Neural cell (in vitro differentiated cells): ENCODE data around the gene MAST4. TPM values are rescaled to one million over a fixed set of nuclear protein-coding genes. Genes with fewer than 3 reads are reported as not detected.

Experiments used
- H2AFZ ChIP-seq: fragments of 200-600, 300-800 bp; sonication (generic), shearing (Covaris generic); 2 replicates; pipeline ENCODE4 v1.6.0; 2014; ENCODE audit warnings: low read depth, mild to moderate bottlenecking, antibody characterized with exemption, low read length, moderate library complexity
- H3F3A ChIP-seq: fragments of 200-600 bp; shearing (Covaris generic); 2 replicates; pipeline ENCODE4 v1.6.1; 2016; ENCODE audit warnings: mild to moderate bottlenecking, moderate library complexity, mixed read lengths, antibody characterized with exemption, low read length; ENCODE audit not compliant: insufficient read depth, poor library complexity, severe bottlenecking
- H3K27ac ChIP-seq: fragments of 200-600, 300-800 bp; sonication (generic), shearing (Covaris generic); 2 replicates; pipeline ENCODE4 v1.5.1; 2014; ENCODE audit warnings: mild to moderate bottlenecking, low read length, moderate library complexity
- H3K27me3 ChIP-seq: fragments of 300-800, 200-600 bp; sonication (generic), shearing (Covaris generic); 2 replicates; pipeline ENCODE4 v1.6.0; 2014; ENCODE audit warnings: mild to moderate bottlenecking, low read depth, low read length, moderate library complexity; ENCODE audit not compliant: insufficient read depth
- H3K36me3 ChIP-seq: fragments of 300-800, 200-600 bp; sonication (generic), shearing (Covaris generic); 2 replicates; pipeline ENCODE4 v1.5.1; 2014; ENCODE audit warnings: mild to moderate bottlenecking, antibody characterized with exemption, low read length, moderate library complexity; ENCODE audit not compliant: insufficient read depth
- H3K4me2 ChIP-seq: fragments of 300-800, 200-600 bp; sonication (generic), shearing (Covaris generic); 2 replicates; pipeline ENCODE4 v1.6.0; 2014; ENCODE audit warnings: mild to moderate bottlenecking, low read length
- H3K4me3 ChIP-seq: fragments of 300-800, 200-600 bp; sonication (generic), shearing (Covaris generic); 2 replicates; pipeline ENCODE4 v1.5.1; 2014; ENCODE audit warnings: mild to moderate bottlenecking, low read length, moderate library complexity
- H3K79me2 ChIP-seq: fragments of 200-600 bp; shearing (Covaris generic); replicated peaks from 2 replicates; pipeline ENCODE4 v1.6.0; 2014; ENCODE audit warnings: mild to moderate bottlenecking, low read length, moderate library complexity; ENCODE audit not compliant: insufficient read depth
- H3K9ac ChIP-seq: fragments of 300-800, 200-600 bp; sonication (generic), shearing (Covaris generic); 2 replicates; pipeline ENCODE4 v1.6.1; 2016; ENCODE audit warnings: mild to moderate bottlenecking, low read length, mixed read lengths
- H3K9me2 ChIP-seq: fragments of 200-600 bp; shearing (Covaris generic); 2 replicates; pipeline ENCODE4 v1.6.1; 2016; ENCODE audit warnings: mild to moderate bottlenecking, low read length, mixed read lengths; ENCODE audit not compliant: insufficient read depth
- H3K9me3 ChIP-seq: fragments of 200-600, 300-800 bp; sonication (generic), shearing (Covaris generic); 2 replicates; pipeline ENCODE4 v1.6.1; 2016; ENCODE audit warnings: mild to moderate bottlenecking, mixed run types, low read length, moderate library complexity, mixed read lengths
- H4K20me1 ChIP-seq: fragments of 200-600 bp; shearing (Covaris generic); 2 replicates; pipeline ENCODE4 v1.6.1; 2016; ENCODE audit warnings: mild to moderate bottlenecking, mixed run types; ENCODE audit not compliant: insufficient read depth
- EP300 ChIP-seq: fragments of 450-650 bp; conservative IDR thresholded peaks from 2 replicates; pipeline ENCODE4 v1.6.1; 2014; ENCODE audit warnings: antibody characterized with exemption, mild to moderate bottlenecking, moderate library complexity; ENCODE audit not compliant: poor library complexity, severe bottlenecking
- EZH2 ChIP-seq: fragments of 200-600, 300-800 bp; shearing (Covaris generic), sonication (generic); IDR thresholded peaks from 2 replicates; pipeline ENCODE4 v1.6.1; 2014; ENCODE audit warnings: antibody characterized with exemption, low read length, borderline replicate concordance, mild to moderate bottlenecking; ENCODE audit not compliant: insufficient read depth, poor library complexity, severe bottlenecking
- MXI1 ChIP-seq: fragments of 450-650 bp; conservative IDR thresholded peaks from 2 replicates; pipeline ENCODE4 v1.6.1; 2014; ENCODE audit warnings: antibody characterized with exemption, mild to moderate bottlenecking; ENCODE audit not compliant: poor library complexity, severe bottlenecking
- POLR2AphosphoS5 ChIP-seq: IDR thresholded peaks from 2 replicates; pipeline ENCODE4 v1.6.1; 2012
- RAD21 ChIP-seq: fragments of 450-650 bp; conservative IDR thresholded peaks from 2 replicates; pipeline ENCODE4 v1.6.1; 2014; ENCODE audit warnings: antibody characterized with exemption, mild to moderate bottlenecking, moderate library complexity
- SMC3 ChIP-seq: fragments of 450-650 bp; conservative IDR thresholded peaks from 2 replicates; pipeline ENCODE4 v1.6.1; 2014; ENCODE audit warnings: antibody characterized with exemption, mild to moderate bottlenecking, moderate library complexity; ENCODE audit not compliant: poor library complexity
- TAF1 ChIP-seq: IDR thresholded peaks from 2 replicates; pipeline ENCODE4 v1.6.1; 2012; ENCODE audit warnings: low read depth
- polyA plus RNA-seq: library from polyadenylated mRNA; depleted of rRNA; stranded (reverse); fragments of >200 nt; gene quantifications from 2 replicates; pipeline ENCODE4 v1.2.3, GENCODE V29; 2014
- TF ChIP-seq, protein P1 (sequence below): fragments of 450-650 bp; IDR thresholded peaks from 2 replicates; pipeline ENCODE4 v1.5.1; 2014; ENCODE audit warnings: antibody characterized with exemption, mild to moderate bottlenecking, moderate library complexity; ENCODE audit not compliant: poor library complexity, severe bottlenecking
- TF ChIP-seq, protein P2 (sequence below): IDR thresholded peaks from 2 replicates; pipeline ENCODE4 v1.6.1; 2012; ENCODE audit warnings: borderline replicate concordance

The MAST4 gene
- polyA plus RNA-seq, 1 donor from 2014 or later = 2.3 TPM

DNA sequence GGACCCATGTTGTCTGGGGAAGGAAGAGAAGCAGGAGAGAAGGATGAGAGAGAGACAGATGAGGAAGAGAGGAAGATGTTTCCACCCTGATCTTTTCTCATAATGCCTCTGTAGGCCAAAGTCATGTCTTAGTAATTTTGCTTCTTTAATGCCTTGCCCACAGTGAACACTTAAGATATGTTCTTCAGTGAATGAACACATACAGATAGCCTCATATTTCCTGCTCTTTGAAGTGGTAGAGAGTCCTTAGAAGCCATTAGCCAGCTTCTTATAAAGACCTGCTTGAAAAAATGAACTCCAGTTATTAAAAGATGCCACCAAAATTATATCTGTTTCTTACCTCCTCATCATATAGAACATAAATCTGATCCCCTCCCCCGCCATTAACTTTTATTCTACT lies 356.0 kb downstream of the MAST4 start:
- Histone ChIP-seq H3K9ac (no peak overlapping the region), H3K9me2 (no peaks in the 10 kb centered on the region), H3K36me3 (no peaks in the 10 kb centered on the region), H3K79me2 (no peaks in the 10 kb centered on the region), H3F3A (no peaks in the 10 kb centered on the region), H3K4me3 (no peak overlapping the region), H3K27ac (no peak overlapping the region), H4K20me1 (no peaks in the 10 kb centered on the region), H3K27me3 (no peaks in the 10 kb centered on the region), H3K4me2 (no peak overlapping the region), H2AFZ (no peak overlapping the region), H3K9me3 (no peaks in the 10 kb centered on the region)
- TF ChIP-seq EP300 (no peak), TAF1 (no peak), SMC3 (no peak), RAD21 (no peak), MXI1 (no peak), POLR2AphosphoS5 (no peak), EZH2 (no peak)
- TF ChIP-seq, protein P1, sequence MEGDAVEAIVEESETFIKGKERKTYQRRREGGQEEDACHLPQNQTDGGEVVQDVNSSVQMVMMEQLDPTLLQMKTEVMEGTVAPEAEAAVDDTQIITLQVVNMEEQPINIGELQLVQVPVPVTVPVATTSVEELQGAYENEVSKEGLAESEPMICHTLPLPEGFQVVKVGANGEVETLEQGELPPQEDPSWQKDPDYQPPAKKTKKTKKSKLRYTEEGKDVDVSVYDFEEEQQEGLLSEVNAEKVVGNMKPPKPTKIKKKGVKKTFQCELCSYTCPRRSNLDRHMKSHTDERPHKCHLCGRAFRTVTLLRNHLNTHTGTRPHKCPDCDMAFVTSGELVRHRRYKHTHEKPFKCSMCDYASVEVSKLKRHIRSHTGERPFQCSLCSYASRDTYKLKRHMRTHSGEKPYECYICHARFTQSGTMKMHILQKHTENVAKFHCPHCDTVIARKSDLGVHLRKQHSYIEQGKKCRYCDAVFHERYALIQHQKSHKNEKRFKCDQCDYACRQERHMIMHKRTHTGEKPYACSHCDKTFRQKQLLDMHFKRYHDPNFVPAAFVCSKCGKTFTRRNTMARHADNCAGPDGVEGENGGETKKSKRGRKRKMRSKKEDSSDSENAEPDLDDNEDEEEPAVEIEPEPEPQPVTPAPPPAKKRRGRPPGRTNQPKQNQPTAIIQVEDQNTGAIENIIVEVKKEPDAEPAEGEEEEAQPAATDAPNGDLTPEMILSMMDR = no peak
- TF ChIP-seq, protein P2, sequence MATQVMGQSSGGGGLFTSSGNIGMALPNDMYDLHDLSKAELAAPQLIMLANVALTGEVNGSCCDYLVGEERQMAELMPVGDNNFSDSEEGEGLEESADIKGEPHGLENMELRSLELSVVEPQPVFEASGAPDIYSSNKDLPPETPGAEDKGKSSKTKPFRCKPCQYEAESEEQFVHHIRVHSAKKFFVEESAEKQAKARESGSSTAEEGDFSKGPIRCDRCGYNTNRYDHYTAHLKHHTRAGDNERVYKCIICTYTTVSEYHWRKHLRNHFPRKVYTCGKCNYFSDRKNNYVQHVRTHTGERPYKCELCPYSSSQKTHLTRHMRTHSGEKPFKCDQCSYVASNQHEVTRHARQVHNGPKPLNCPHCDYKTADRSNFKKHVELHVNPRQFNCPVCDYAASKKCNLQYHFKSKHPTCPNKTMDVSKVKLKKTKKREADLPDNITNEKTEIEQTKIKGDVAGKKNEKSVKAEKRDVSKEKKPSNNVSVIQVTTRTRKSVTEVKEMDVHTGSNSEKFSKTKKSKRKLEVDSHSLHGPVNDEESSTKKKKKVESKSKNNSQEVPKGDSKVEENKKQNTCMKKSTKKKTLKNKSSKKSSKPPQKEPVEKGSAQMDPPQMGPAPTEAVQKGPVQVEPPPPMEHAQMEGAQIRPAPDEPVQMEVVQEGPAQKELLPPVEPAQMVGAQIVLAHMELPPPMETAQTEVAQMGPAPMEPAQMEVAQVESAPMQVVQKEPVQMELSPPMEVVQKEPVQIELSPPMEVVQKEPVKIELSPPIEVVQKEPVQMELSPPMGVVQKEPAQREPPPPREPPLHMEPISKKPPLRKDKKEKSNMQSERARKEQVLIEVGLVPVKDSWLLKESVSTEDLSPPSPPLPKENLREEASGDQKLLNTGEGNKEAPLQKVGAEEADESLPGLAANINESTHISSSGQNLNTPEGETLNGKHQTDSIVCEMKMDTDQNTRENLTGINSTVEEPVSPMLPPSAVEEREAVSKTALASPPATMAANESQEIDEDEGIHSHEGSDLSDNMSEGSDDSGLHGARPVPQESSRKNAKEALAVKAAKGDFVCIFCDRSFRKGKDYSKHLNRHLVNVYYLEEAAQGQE = no peak

DNA sequence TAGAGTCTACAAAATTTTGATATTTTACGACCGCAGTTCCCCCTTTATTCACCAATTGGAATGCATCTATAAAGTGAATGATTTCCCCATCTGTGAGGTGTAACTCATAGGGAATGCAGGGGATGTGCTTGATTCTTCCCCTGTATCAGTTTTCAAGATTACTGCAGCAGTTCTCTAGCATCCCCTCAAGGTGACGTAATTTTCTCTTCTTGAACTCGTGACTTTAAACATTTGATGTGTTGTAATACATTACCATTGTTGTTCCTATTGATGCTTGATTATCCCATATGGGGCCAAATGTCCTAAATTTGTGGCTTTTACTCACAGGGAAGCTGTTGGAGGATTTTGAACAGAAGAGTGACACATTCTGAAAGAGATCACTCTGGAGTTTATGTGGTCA lies 360.2 kb downstream of the MAST4 start:
- no peaks in the 10 kb centered on the region for H3K9me3 ChIP-seq
- H3K9ac ChIP-seq = no peak overlapping the region
- no peaks in the 10 kb centered on the region for H4K20me1 ChIP-seq
- no peak overlapping the region for H3K4me3 ChIP-seq
- H3K9me2 ChIP-seq = no peaks in the 10 kb centered on the region
- TF ChIP-seq, protein P1 = no peak
- TF ChIP-seq SMC3 (no peak), MXI1 (no peak), POLR2AphosphoS5 (no peak)
- H3K36me3 ChIP-seq = no peaks in the 10 kb centered on the region
- H2AFZ ChIP-seq = no peak overlapping the region
- H3K79me2 ChIP-seq = no peaks in the 10 kb centered on the region
- no peaks in the 10 kb centered on the region for H3K27me3 ChIP-seq
- no peaks in the 10 kb centered on the region for H3F3A ChIP-seq
- no peak overlapping the region for H3K27ac ChIP-seq
- no peak overlapping the region for H3K4me2 ChIP-seq
